ENCODE data around the gene ZNF343.
A peak's percentile ranks its signal among the peaks of the same experiment; 100 is the strongest.

The ZNF343 gene

GRCh38 chr20:2469991-2470422 is 38.7 kb downstream of the ZNF343 start:
- DNase-seq: peak; percentile 73

- no peak for DNase-seq
Observed at GRCh38 chr20:2468581-2469407, 39.9 kb downstream of the ZNF343 start.

- no peak for DNase-seq
Observed at GRCh38 chr20:2467412-2467811, 41.3 kb downstream of the ZNF343 start.

GRCh38 chr20:2465100-2465499 is 43.6 kb downstream of the ZNF343 start:
- no peak for DNase-seq

GRCh38 chr20:2463616-2464365 is 44.9 kb downstream of the ZNF343 start:
- DNase-seq: no peak

GRCh38 chr20:2462484-2462883 is 46.2 kb downstream of the ZNF343 start:
- DNase-seq: no peak

- DNase-seq: no peak
Observed at GRCh38 chr20:2460752-2461424, 47.8 kb downstream of the ZNF343 start.

- no peak for DNase-seq
Observed at GRCh38 chr20:2459981-2460751, 48.5 kb downstream of the ZNF343 start.

- no peak for DNase-seq
Observed at GRCh38 chr20:2458919-2459499, 49.7 kb downstream of the ZNF343 start.

- no peak for DNase-seq
Observed at GRCh38 chr20:2455771-2456497, 52.8 kb downstream of the ZNF343 start.

GRCh38 chr20:2453792-2454191 is 54.9 kb downstream of the ZNF343 start:
- DNase-seq: no peak

GRCh38 chr20:2451939-2452732 is 56.6 kb downstream of the ZNF343 start:
- DNase-seq: peak; percentile 78

GRCh38 chr20:2451422-2451821 is 57.3 kb downstream of the ZNF343 start:
- no peak for DNase-seq

- DNase-seq: no peak
Observed at GRCh38 chr20:2449386-2449785, 59.3 kb downstream of the ZNF343 start.

- no peak for DNase-seq
Observed at GRCh38 chr20:2446845-2447244, 61.9 kb downstream of the ZNF343 start.
